A549 (cell line): Measurements from ENCODE around the gene PHTF1. TPM values are rescaled to one million over a fixed set of nuclear protein-coding genes. Genes with fewer than 3 reads are reported as not detected.

Experiments used
- ATAC-seq, 2 experiments: fragments of 200-7000 bp in 1 of 2; fragments of >200 bp in 1 of 2; cut with Nextera tagmentation in 1 of 2; cut with Tn5 transposase in 1 of 2; 3 replicates each; pipeline versions ENCODE4 v1.8.0 to v1.9.1; 2018 to 2020; ENCODE audit warnings: mild to moderate bottlenecking in 1 of 2, moderate library complexity in 1 of 2
- CTCF ChIA-PET: fragments of 300-600 bp; sonication (Branson Sonifier 250); formaldehyde crosslinking; extraction: SDS; loops from one replicate; lab custom pipeline; 2021; ENCODE audit warnings: antibody characterized with exemption, inconsistent platforms; lab: Yijun Ruan, JAX
- POLR2A ChIA-PET: fragments of 350-600 bp; formaldehyde crosslinking; extraction: SDS; loops from one replicate; lab custom pipeline; 2021; ENCODE audit warnings: antibody characterized with exemption, inconsistent platforms; lab: Yijun Ruan, JAX
- DNase-seq, 2 experiments: peaks; one replicate each; pipeline versions ENCODE4 v3.0.0 to v3.0.0-alpha.2; 2011 to 2016; ENCODE audit warnings: low read depth in 1 of 2, low spot score in 1 of 2
- FAIRE-seq: peaks from 2 replicates; lab custom pipeline; 2011; peaks lifted over from hg19 to GRCh38; lab: Jason Lieb, UNC
- H3K27ac ChIP-seq, 2 experiments: fragments of >200 bp; sonication (Bioruptor Twin); formaldehyde crosslinking; 3 replicates each; pipeline ENCODE4 v1.5.1; 2016 to 2017
- H3K4me1 ChIP-seq: fragments of >200 bp; sonication (Bioruptor Twin); formaldehyde crosslinking; 3 replicates; pipeline ENCODE4 v1.6.1; 2016
- H3K4me2 ChIP-seq: fragments of >200 bp; sonication (Bioruptor Twin); formaldehyde crosslinking; 3 replicates; pipeline ENCODE4 v1.6.1; 2016
- H3K4me3 ChIP-seq: fragments of >200 bp; sonication (Bioruptor Twin); formaldehyde crosslinking; 3 replicates; pipeline ENCODE4 v1.5.1; 2016
- H3K9me3 ChIP-seq: fragments of >200 bp; sonication (Bioruptor Twin); formaldehyde crosslinking; 3 replicates; pipeline ENCODE4 v1.6.1; 2016
- ATOH8 ChIP-seq: fragments of 250-450 bp; sonication (Bioruptor Pico); IDR thresholded peaks from 2 replicates; pipeline ENCODE4 v1.5.0; 2020; ENCODE audit warnings: low read depth, mild to moderate bottlenecking, moderate library complexity
- BHLHE40 ChIP-seq: IDR thresholded peaks from 2 replicates; pipeline ENCODE4 v1.6.1; 2012; ENCODE audit warnings: low read depth, low read length, inconsistent platforms
- EHF ChIP-seq: fragments of 250-450 bp; sonication (Bioruptor Pico); IDR thresholded peaks from 2 replicates; pipeline ENCODE4 v1.5.0; 2020; ENCODE audit warnings: mild to moderate bottlenecking
- EHMT2 ChIP-seq: fragments of 200-600 bp; sonication (generic); IDR thresholded peaks from 2 replicates; pipeline ENCODE4 v1.6.1; 2016; ENCODE audit warnings: antibody characterized with exemption, low read depth, mild to moderate bottlenecking, moderate library complexity
- EP300 ChIP-seq, 2 experiments: fragments of >200 bp; sonication (Bioruptor Twin); formaldehyde crosslinking; IDR thresholded peaks; 2 replicates in 1 of 2; 3 replicates in 1 of 2; pipeline ENCODE4 v1.6.1; 2016 to 2017
- ESRRA ChIP-seq: fragments of 150-350 bp; IDR thresholded peaks from 2 replicates; pipeline ENCODE4 v1.6.1; 2014; ENCODE audit warnings: mild to moderate bottlenecking, low read length, borderline replicate concordance
- FOSB ChIP-seq: fragments of 250-450 bp; sonication (Bioruptor Pico); IDR thresholded peaks from 2 replicates; pipeline ENCODE4 v1.5.0; 2020; ENCODE audit warnings: mild to moderate bottlenecking, moderate library complexity
- FOXS1 ChIP-seq: fragments of 250-450 bp; sonication (Bioruptor Pico); IDR thresholded peaks from 2 replicates; pipeline ENCODE4 v1.5.0; 2020; ENCODE audit warnings: mild to moderate bottlenecking, moderate library complexity
- GATA3 ChIP-seq: IDR thresholded peaks from 2 replicates; pipeline ENCODE4 v1.6.1; 2012; ENCODE audit warnings: borderline replicate concordance
- HDAC2 ChIP-seq: fragments of 200-600 bp; sonication (generic); IDR thresholded peaks from 2 replicates; pipeline ENCODE4 v1.6.1; 2016
- HOXA7 ChIP-seq: fragments of 250-450 bp; sonication (Bioruptor Pico); IDR thresholded peaks from 2 replicates; pipeline ENCODE4 v1.5.0; 2020; ENCODE audit warnings: mild to moderate bottlenecking, moderate library complexity
- JUN ChIP-seq, 2 experiments: fragments of >200 bp; sonication (Bioruptor Twin); formaldehyde crosslinking; IDR thresholded peaks; 2 replicates in 1 of 2; 3 replicates in 1 of 2; pipeline ENCODE4 v1.6.1; 2016 to 2017
- JUNB ChIP-seq: fragments of >200 bp; sonication (Bioruptor Twin); formaldehyde crosslinking; IDR thresholded peaks from 2 replicates; pipeline ENCODE4 v1.6.1; 2016
- KDM1A ChIP-seq: fragments of 200-600 bp; sonication (generic); IDR thresholded peaks from 2 replicates; pipeline ENCODE4 v1.6.1; 2016; ENCODE audit warnings: low read depth, mild to moderate bottlenecking
- KDM5A ChIP-seq: fragments of 200-600 bp; sonication (generic); IDR thresholded peaks from 2 replicates; pipeline ENCODE4 v1.6.1; 2016; ENCODE audit warnings: antibody characterized with exemption, mild to moderate bottlenecking
- MAFK ChIP-seq: fragments of 450-650 bp; IDR thresholded peaks from 2 replicates; pipeline ENCODE4 v1.6.1; 2014; ENCODE audit not compliant: partially characterized antibody
- PHF8 ChIP-seq: fragments of 200-600 bp; sonication (generic); IDR thresholded peaks from 2 replicates; pipeline ENCODE4 v1.6.1; 2016; ENCODE audit warnings: low read depth, mild to moderate bottlenecking, antibody characterized with exemption, moderate library complexity, borderline replicate concordance
- RNF2 ChIP-seq: fragments of 200-600 bp; sonication (generic); IDR thresholded peaks from 2 replicates; pipeline ENCODE4 v1.6.1; 2016; ENCODE audit warnings: low read depth, mild to moderate bottlenecking, antibody characterized with exemption, moderate library complexity, borderline replicate concordance
- SMC3 ChIP-seq: fragments of >200 bp; sonication (Bioruptor Twin); formaldehyde crosslinking; IDR thresholded peaks from 3 replicates; pipeline ENCODE4 v1.6.1; 2018; ENCODE audit warnings: inconsistent platforms
- SREBF2 ChIP-seq: fragments of 450-650 bp; IDR thresholded peaks from 2 replicates; pipeline ENCODE4 v1.6.1; 2014; ENCODE audit warnings: mild to moderate bottlenecking, moderate library complexity
- ZC3H11A ChIP-seq: fragments of 450-650 bp; IDR thresholded peaks from 2 replicates; pipeline ENCODE4 v1.6.1; 2014; ENCODE audit warnings: antibody characterized with exemption, mild to moderate bottlenecking
- ZSCAN20 ChIP-seq: fragments of 250-450 bp; sonication (Bioruptor Pico); IDR thresholded peaks from 2 replicates; pipeline ENCODE4 v1.8.0; 2022; ENCODE audit warnings: mild to moderate bottlenecking, moderate library complexity
- WGBS: methylation state at CpG from one replicate; pipeline ENCODE4 v1.1.6; 2017; ENCODE audit errors: missing lambda C conversion rate; 5-methylcytosine and 5-hydroxymethylcytosine counted together
- polyA plus RNA-seq, 4 experiments: library from polyadenylated mRNA; depleted of rRNA in 3 of 4; stranded (reverse); fragments of >200 nt; fragmentation: RNase III in 1 of 4; extraction: RNeasy Plus Mini Kit Qiagen cat#74134 plus additional on column Dnase treatment in 1 of 4; gene quantifications; 2 replicates in 3 of 4; 3 replicates in 1 of 4; pipeline ENCODE4 v1.2.3, GENCODE V29; 2011 to 2017
- TF ChIP-seq, protein P1 (sequence below): IDR thresholded peaks from 2 replicates; pipeline ENCODE4 v1.6.1; 2012; ENCODE audit warnings: low read depth, borderline replicate concordance
- TF ChIP-seq, protein P2 (sequence below): fragments of 150-350 bp; IDR thresholded peaks from 2 replicates; pipeline ENCODE4 v1.6.1; 2014; ENCODE audit warnings: low read depth, mild to moderate bottlenecking, low read length
- TF ChIP-seq, protein P3 (sequence below): IDR thresholded peaks from 2 replicates; pipeline ENCODE4 v1.6.1; 2012
- TF ChIP-seq, protein P4 (sequence below): fragments of 200-600 bp; sonication (generic); IDR thresholded peaks from 2 replicates; pipeline ENCODE4 v1.6.1; 2016; ENCODE audit warnings: antibody characterized with exemption, mild to moderate bottlenecking, moderate library complexity
- TF ChIP-seq, protein P5 (sequence below): fragments of 450-650 bp; IDR thresholded peaks from 2 replicates; pipeline ENCODE4 v1.6.1; 2014; ENCODE audit warnings: antibody characterized with exemption
- TF ChIP-seq, protein P6 (sequence below): IDR thresholded peaks from 2 replicates; pipeline ENCODE4 v1.6.1; 2012

Gene PHTF1
- polyA plus RNA-seq, 2 of the 4 experiments (the other 2 are of a cell fraction), result 17.0 to 17.1 TPM

GRCh38 chr1:113763661-113764060 lies 4.4 kb upstream of the PHTF1 start:
- no peaks in the 10 kb centered on the region for H3K9me3 ChIP-seq
- ChIA-PET CTCF (interaction anchor here (1.1 kb wide), 1 partner anchor 54 kb away, joined by 3 read pairs; no protein-coding TSS in a partner anchor), POLR2A (no interaction called here)
- DNase-seq (no peak), ATAC-seq (no peak), FAIRE-seq (no peak)
- no peaks in the 10 kb centered on the region for H3K4me1 ChIP-seq
- no peak for TF ChIP-seq SMC3
- TF ChIP-seq MAFK, result no peak
- no peak for TF ChIP-seq ZC3H11A
- TF ChIP-seq, protein P1, sequence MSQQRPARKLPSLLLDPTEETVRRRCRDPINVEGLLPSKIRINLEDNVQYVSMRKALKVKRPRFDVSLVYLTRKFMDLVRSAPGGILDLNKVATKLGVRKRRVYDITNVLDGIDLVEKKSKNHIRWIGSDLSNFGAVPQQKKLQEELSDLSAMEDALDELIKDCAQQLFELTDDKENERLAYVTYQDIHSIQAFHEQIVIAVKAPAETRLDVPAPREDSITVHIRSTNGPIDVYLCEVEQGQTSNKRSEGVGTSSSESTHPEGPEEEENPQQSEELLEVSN, result no peak
- TF ChIP-seq BHLHE40, result no peak
- TF ChIP-seq KDM1A, result no peak
- no peak for TF ChIP-seq KDM5A
- no peak for TF ChIP-seq EHF (CRISPR knock-in tag)
- TF ChIP-seq ZSCAN20 (CRISPR knock-in tag), result no peak
- TF ChIP-seq EP300 (IDR thresholded peaks at IDR 0.05), result no peak
- TF ChIP-seq JUNB, result no peak
- no peak for TF ChIP-seq FOXS1 (CRISPR knock-in tag)
- no peak for TF ChIP-seq HDAC2
- TF ChIP-seq EHMT2, result no peak
- TF ChIP-seq, protein P2, sequence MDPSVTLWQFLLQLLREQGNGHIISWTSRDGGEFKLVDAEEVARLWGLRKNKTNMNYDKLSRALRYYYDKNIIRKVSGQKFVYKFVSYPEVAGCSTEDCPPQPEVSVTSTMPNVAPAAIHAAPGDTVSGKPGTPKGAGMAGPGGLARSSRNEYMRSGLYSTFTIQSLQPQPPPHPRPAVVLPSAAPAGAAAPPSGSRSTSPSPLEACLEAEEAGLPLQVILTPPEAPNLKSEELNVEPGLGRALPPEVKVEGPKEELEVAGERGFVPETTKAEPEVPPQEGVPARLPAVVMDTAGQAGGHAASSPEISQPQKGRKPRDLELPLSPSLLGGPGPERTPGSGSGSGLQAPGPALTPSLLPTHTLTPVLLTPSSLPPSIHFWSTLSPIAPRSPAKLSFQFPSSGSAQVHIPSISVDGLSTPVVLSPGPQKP, result no peak
- 93% methylated on average over 2 of the region's 2 CpGs for WGBS
- no peak overlapping the region for H3K4me2 ChIP-seq
- H3K27ac ChIP-seq, result no peak overlapping the region
- H3K4me3 ChIP-seq, result no peak overlapping the region

DNA sequence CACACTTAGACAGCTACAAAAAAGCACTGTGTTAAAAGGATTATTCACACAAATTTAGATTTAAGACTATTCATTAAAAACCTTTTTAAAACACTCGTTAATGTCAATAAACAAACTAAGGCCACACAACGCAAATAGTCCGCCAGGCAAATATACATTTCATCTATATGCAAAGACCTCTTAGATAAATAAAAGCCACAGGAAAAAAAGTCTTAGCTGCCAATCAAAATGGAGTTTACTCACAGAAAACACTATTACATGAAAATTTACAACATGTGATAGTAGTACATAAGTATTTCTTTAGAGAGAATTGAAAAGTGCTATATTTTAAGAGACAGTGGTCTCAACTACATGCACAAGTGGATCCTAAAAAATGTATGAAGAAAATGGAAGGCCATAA lies 2.7 kb upstream of the PHTF1 start:
- no peak overlapping the region for H3K4me3 ChIP-seq
- H3K9me3 ChIP-seq, result no peaks in the 10 kb centered on the region
- DNase-seq (no peak), FAIRE-seq (no peak), ATAC-seq (no peak)
- CTCF ChIA-PET, result interaction anchor here (1.0 kb wide), 1 partner anchor 11 kb away, joined by 4 read pairs; no protein-coding TSS in a partner anchor
- 92% methylated on average over 3 of the region's 3 CpGs for WGBS
- POLR2A ChIA-PET, result no interaction called here
- peaks cover 5% of the 10 kb centered on the region; the same call in 2 of the 3 replicates for H3K4me1 ChIP-seq
- H3K4me2 ChIP-seq, result no peak overlapping the region
- TF ChIP-seq HOXA7, result no peak
- no peak for TF ChIP-seq ZC3H11A
- TF ChIP-seq FOSB, result no peak
- TF ChIP-seq, protein P3, sequence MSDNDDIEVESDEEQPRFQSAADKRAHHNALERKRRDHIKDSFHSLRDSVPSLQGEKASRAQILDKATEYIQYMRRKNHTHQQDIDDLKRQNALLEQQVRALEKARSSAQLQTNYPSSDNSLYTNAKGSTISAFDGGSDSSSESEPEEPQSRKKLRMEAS, result no peak
- TF ChIP-seq KDM5A, result no peak
- no peak for TF ChIP-seq JUNB
- no peak for TF ChIP-seq ZSCAN20 (CRISPR knock-in tag)
- no peak for TF ChIP-seq EP300 (IDR thresholded peaks at IDR 0.05)
- no peak for TF ChIP-seq ESRRA
- TF ChIP-seq PHF8, result no peak
- TF ChIP-seq HDAC2, result no peak
- no peak for TF ChIP-seq EHF (CRISPR knock-in tag)
- TF ChIP-seq, protein P4, sequence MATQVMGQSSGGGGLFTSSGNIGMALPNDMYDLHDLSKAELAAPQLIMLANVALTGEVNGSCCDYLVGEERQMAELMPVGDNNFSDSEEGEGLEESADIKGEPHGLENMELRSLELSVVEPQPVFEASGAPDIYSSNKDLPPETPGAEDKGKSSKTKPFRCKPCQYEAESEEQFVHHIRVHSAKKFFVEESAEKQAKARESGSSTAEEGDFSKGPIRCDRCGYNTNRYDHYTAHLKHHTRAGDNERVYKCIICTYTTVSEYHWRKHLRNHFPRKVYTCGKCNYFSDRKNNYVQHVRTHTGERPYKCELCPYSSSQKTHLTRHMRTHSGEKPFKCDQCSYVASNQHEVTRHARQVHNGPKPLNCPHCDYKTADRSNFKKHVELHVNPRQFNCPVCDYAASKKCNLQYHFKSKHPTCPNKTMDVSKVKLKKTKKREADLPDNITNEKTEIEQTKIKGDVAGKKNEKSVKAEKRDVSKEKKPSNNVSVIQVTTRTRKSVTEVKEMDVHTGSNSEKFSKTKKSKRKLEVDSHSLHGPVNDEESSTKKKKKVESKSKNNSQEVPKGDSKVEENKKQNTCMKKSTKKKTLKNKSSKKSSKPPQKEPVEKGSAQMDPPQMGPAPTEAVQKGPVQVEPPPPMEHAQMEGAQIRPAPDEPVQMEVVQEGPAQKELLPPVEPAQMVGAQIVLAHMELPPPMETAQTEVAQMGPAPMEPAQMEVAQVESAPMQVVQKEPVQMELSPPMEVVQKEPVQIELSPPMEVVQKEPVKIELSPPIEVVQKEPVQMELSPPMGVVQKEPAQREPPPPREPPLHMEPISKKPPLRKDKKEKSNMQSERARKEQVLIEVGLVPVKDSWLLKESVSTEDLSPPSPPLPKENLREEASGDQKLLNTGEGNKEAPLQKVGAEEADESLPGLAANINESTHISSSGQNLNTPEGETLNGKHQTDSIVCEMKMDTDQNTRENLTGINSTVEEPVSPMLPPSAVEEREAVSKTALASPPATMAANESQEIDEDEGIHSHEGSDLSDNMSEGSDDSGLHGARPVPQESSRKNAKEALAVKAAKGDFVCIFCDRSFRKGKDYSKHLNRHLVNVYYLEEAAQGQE, result no peak
- TF ChIP-seq SREBF2, result no peak
- TF ChIP-seq, protein P5, sequence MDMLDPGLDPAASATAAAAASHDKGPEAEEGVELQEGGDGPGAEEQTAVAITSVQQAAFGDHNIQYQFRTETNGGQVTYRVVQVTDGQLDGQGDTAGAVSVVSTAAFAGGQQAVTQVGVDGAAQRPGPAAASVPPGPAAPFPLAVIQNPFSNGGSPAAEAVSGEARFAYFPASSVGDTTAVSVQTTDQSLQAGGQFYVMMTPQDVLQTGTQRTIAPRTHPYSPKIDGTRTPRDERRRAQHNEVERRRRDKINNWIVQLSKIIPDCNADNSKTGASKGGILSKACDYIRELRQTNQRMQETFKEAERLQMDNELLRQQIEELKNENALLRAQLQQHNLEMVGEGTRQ, result no peak
- TF ChIP-seq JUN (IDR thresholded peaks at IDR 0.05), result no peak
- TF ChIP-seq, protein P6, sequence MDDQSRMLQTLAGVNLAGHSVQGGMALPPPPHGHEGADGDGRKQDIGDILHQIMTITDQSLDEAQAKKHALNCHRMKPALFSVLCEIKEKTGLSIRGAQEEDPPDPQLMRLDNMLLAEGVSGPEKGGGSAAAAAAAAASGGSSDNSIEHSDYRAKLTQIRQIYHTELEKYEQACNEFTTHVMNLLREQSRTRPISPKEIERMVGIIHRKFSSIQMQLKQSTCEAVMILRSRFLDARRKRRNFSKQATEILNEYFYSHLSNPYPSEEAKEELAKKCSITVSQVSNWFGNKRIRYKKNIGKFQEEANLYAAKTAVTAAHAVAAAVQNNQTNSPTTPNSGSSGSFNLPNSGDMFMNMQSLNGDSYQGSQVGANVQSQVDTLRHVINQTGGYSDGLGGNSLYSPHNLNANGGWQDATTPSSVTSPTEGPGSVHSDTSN, result no peak
- no peak for TF ChIP-seq RNF2
- no peak for TF ChIP-seq GATA3
- TF ChIP-seq ATOH8 (CRISPR knock-in tag), result no peak
- H3K27ac ChIP-seq, result no peak overlapping the region
